ENCODE measurements around the gene AADACL4.

The AADACL4 gene

DNA sequence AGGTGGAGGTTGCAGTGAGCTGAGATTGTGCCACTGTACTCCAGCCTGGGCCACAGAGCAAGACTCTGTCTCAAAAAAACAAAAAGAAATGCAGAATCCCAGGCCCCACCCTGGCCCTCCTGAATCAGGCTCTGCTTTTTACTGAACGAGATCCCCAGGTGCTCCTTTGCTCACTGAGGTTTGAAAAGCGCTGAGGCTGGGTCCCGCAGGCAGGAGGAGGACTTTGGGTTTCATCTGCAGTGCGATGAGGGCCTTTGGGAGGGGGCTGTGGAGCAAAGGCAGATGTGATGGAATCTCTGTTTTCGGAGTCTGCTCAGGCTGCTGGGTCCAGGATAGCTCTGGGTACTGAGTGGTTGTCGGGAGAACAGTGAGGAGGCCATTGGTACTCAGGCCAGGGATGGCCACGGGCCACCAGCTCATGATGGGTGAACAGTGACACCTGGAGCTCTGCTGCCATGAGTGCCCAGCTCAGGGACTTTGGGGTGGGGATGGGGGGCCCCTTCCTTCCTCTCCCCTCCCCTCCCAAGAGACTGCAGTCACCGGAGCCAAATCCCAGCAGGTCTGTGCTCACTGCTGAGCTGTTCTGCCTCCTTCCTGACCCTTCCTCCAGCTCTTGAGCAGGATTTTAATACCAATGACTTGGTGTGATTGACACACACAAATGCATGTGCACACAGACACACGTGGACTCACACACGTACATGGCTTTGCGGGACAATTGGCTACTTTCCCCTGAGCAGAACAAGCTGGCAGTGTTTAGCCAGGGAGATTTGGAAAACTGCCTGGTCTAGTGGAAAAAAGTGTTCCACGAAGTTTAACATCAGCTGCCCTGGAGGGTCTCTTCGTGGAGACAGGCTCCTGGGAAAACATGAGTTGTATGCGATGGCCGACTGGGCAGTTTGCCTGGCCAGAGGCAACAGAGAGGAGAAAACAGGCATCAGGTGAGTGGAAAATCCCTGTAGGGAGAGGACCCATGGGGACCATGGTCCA is 22.2 kb upstream of the AADACL4 start:
- TF ChIP-seq POLR2A (IDR thresholded peaks at IDR 0.05; ENCODE audit: low read depth, low read length) (no peak), TAF1 (IDR thresholded peaks at IDR 0.05; ENCODE audit: borderline replicate concordance, low read depth, low read length) (no peak)
- DNase-seq (ENCODE audit: insufficient read length) (no peak), FAIRE-seq (no peak)

DNA sequence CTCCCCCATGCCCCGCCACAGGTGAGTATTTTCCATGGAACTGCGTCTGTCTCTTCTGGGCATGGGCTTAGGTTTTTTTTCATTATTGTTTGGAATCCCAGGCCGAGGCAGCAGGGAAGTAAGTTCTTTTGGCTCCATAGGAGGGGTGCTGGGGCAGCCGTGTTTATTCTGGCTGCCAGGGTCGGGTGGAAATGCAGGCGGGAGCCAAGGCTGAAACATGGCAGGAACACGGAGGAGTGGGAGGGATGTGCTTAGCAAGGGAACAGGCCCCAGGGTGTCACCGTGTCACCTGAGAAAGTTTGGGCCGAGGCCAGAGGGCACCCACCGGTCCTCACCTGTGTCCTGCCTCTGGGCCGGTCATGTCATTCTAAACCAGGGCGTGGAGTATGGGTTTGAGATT is 21.4 kb upstream of the AADACL4 start:
- DNase-seq (ENCODE audit: insufficient read length): no peak
- FAIRE-seq: no peak
- no peak for TF ChIP-seq POLR2AphosphoS5 (IDR thresholded peaks at IDR 0.05; ENCODE audit: low read depth, low read length)

- FAIRE-seq (no peak), DNase-seq (ENCODE audit: insufficient read length) (no peak)
- TF ChIP-seq TAF1 (IDR thresholded peaks at IDR 0.05; ENCODE audit: borderline replicate concordance, low read depth, low read length) (no peak), POLR2A (IDR thresholded peaks at IDR 0.05; ENCODE audit: low read depth, low read length) (no peak), POLR2AphosphoS5 (IDR thresholded peaks at IDR 0.05; ENCODE audit: low read depth, low read length) (no peak)
These were observed 18.6 kb upstream of the AADACL4 start for GRCh38 chr1:12625276-12625675.

DNA sequence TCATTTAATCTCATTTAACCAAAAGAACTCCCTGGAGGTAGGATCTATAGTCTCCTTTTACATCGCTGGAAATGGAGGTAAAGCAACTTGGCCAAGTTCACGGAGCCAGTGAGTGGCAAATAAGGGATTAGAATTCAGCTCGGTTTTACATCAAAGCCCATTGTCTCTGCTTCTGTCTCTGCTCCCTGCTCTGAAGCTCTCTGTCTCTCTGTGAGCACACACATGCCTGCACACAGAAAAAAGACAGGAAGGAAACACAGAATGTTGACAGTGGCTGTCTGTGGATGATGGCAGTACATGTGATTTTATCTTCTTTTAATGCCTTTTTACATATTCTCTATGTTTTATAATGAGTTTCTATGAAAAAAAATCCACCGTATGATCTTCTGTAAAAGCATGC is 17.0 kb upstream of the AADACL4 start:
- TF ChIP-seq POLR2AphosphoS5 (IDR thresholded peaks at IDR 0.05; ENCODE audit: low read depth, low read length) (no peak), POLR2A (IDR thresholded peaks at IDR 0.05; ENCODE audit: low read depth, low read length) (no peak), TAF1 (IDR thresholded peaks at IDR 0.05; ENCODE audit: borderline replicate concordance, low read depth, low read length) (no peak)
- DNase-seq (ENCODE audit: insufficient read length) (no peak), FAIRE-seq (no peak)

- TF ChIP-seq POLR2A (IDR thresholded peaks at IDR 0.05; ENCODE audit: low read depth, low read length) (no peak), POLR2AphosphoS5 (IDR thresholded peaks at IDR 0.05; ENCODE audit: low read depth, low read length) (no peak), TAF1 (IDR thresholded peaks at IDR 0.05; ENCODE audit: borderline replicate concordance, low read depth, low read length) (no peak)
- no peak for DNase-seq (ENCODE audit: insufficient read length)
- FAIRE-seq: no peak
These were observed 16.6 kb upstream of the AADACL4 start for GRCh38 chr1:12627296-12627695.

DNA sequence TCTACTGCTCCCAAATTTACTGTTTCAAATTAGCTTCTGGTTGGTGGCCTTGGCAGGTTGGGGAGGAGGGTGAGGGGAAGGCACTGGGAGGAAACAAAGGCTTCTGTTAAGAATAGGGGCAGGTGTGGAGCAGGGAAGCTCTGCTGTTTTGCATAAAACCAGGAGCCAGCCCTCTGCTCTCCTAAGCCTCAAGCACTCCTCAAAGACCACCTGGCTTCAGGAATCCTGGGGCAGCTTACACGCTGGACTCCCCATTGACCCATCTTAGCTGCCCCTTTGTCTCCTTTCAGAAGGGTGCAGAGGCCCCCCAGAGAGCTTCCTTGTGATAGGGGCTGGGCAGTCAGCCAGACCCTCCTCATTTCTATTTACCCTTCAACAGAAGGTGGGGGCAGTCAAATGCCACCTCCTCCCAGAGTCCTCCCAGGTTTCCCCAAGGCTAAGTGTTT is 14.4 kb upstream of the AADACL4 start:
- no peak for TF ChIP-seq TAF1 (IDR thresholded peaks at IDR 0.05; ENCODE audit: borderline replicate concordance, low read depth, low read length)
- no peak for TF ChIP-seq POLR2A (IDR thresholded peaks at IDR 0.05; ENCODE audit: low read depth, low read length)
- no peak for TF ChIP-seq POLR2AphosphoS5 (IDR thresholded peaks at IDR 0.05; ENCODE audit: low read depth, low read length)
- FAIRE-seq (no peak), DNase-seq (ENCODE audit: insufficient read length) (no peak)

- FAIRE-seq (no peak), DNase-seq (ENCODE audit: insufficient read length) (no peak)
- TF ChIP-seq POLR2AphosphoS5 (IDR thresholded peaks at IDR 0.05; ENCODE audit: low read depth, low read length) (no peak), TAF1 (IDR thresholded peaks at IDR 0.05; ENCODE audit: borderline replicate concordance, low read depth, low read length) (no peak), POLR2A (IDR thresholded peaks at IDR 0.05; ENCODE audit: low read depth, low read length) (no peak)
These were observed 13.7 kb upstream of the AADACL4 start for GRCh38 chr1:12629985-12630760.

DNA sequence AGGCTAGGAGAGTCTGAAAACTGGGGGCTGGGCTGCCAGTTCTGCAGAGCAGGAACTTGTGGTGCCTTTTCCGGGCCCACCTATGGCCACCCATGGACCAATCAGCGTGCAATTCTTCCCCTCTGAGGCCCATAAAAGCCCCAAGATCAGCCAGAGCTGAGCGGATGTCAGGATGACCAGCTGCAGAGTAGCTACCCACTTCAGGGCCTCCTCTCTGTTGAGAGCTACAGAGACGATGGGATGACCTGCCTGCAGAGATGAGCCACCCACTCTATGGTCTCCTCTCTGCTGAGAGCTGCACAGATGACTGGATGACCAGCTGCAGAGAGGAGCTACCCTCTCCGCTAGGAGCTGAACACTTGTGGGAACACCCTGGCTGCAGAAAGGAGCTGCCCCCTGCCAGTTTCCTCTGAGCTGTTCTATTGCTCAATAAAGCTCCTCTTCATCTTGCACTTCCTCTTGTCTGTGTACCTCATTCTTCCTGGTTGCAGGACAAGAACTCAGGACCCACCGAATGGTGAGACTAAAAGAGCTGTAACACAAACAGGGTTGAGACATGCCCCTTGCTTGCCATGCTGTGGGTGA is 12.8 kb upstream of the AADACL4 start:
- no peak for DNase-seq (ENCODE audit: insufficient read length)
- TF ChIP-seq TAF1 (IDR thresholded peaks at IDR 0.05; ENCODE audit: borderline replicate concordance, low read depth, low read length) (no peak), POLR2AphosphoS5 (IDR thresholded peaks at IDR 0.05; ENCODE audit: low read depth, low read length) (no peak), POLR2A (IDR thresholded peaks at IDR 0.05; ENCODE audit: low read depth, low read length) (no peak)
- FAIRE-seq: no peak

- DNase-seq (ENCODE audit: insufficient read length) (no peak), FAIRE-seq (no peak)
- no peak for TF ChIP-seq POLR2A (IDR thresholded peaks at IDR 0.05; ENCODE audit: low read depth, low read length)
These were observed 12.3 kb upstream of the AADACL4 start for GRCh38 chr1:12631571-12631970.

DNA sequence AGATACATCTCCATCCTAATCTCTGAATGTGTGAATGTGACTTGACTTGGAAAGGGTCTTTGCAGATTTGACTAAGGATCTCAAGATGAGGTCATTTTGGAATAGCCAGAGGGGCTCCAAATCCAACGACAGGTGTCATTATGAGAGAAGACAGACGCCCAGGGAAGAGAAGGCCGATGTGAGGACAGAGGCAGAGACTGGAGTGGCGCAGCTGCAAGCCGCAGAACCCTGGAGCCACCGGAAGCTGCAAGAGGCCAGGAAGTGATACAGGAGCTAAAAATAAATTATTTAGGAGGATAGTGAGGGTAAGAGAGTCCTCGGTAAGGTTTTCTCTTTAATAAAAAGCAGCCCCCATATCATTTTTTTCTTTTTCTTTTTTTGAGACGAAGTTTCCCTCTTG is 9.7 kb upstream of the AADACL4 start:
- FAIRE-seq (no peak), DNase-seq (ENCODE audit: insufficient read length) (no peak)
- TF ChIP-seq TAF1 (IDR thresholded peaks at IDR 0.05; ENCODE audit: borderline replicate concordance, low read depth, low read length) (no peak), POLR2AphosphoS5 (IDR thresholded peaks at IDR 0.05; ENCODE audit: low read depth, low read length) (no peak), POLR2A (IDR thresholded peaks at IDR 0.05; ENCODE audit: low read depth, low read length) (no peak)

DNA sequence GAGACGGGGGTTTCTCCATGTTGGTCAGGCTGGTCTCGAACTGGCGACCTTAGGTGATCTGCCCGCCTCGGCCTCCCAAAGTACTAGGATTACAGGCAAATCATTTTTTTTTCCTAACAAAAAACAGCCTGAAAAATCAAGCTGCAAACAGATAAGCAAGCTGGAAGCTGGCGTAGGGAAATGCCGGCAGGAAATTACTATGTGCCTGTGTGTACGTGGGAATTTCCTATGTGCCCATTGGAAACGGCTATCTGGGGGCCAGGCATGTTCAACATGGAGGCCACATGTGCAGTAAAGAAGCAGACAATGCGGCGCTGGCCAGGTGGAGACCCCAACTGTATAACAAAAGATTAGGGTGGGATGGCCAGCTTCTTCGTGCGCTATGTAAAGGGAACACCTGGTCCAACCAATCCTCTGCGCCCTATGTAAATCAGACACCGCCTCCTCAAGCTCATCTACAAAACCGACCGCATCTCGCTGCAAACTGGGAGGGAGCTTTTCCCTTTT is 9.1 kb upstream of the AADACL4 start:
- DNase-seq (ENCODE audit: insufficient read length) (no peak), FAIRE-seq (no peak)

More for the DNA sequence above, 9.1 kb upstream of the AADACL4 start:
- no peak for TF ChIP-seq TAF1 (IDR thresholded peaks at IDR 0.05; ENCODE audit: borderline replicate concordance, low read depth, low read length)
- no peak for TF ChIP-seq POLR2AphosphoS5 (IDR thresholded peaks at IDR 0.05; ENCODE audit: low read depth, low read length)
- TF ChIP-seq POLR2A (IDR thresholded peaks at IDR 0.05; ENCODE audit: low read depth, low read length): no peak

Measured in GM12892 (cell line).